ENCODE results near the gene SCO2.

Gene SCO2

GRCh38 chr22:50525104-50525857 lies at the start of gene SCO2:
Gene SCO2, minus strand, starts transcription at chr22:50525598. Its CDS starts 1,187 bp downstream, at chr22:50524411.
- peak; percentile 99 for DNase-seq (ENCODE audit: low spot score)

GRCh38 chr22:50574383-50574755 lies 49.0 kb upstream of the SCO2 start:
- DNase-seq (ENCODE audit: low spot score): no peak

GRCh38 chr22:50573491-50574382 lies 48.3 kb upstream of the SCO2 start:
- DNase-seq (ENCODE audit: low spot score): no peak

- DNase-seq (ENCODE audit: low spot score): no peak
These were observed 47.6 kb upstream of the SCO2 start for GRCh38 chr22:50572965-50573364.

GRCh38 chr22:50571264-50572175 lies 46.1 kb upstream of the SCO2 start:
- DNase-seq (ENCODE audit: low spot score): no peak

- no peak for DNase-seq (ENCODE audit: low spot score)
These were observed 45.5 kb upstream of the SCO2 start for GRCh38 chr22:50570861-50571260.

- DNase-seq (ENCODE audit: low spot score): no peak
These were observed 44.6 kb upstream of the SCO2 start for GRCh38 chr22:50569896-50570535.

GRCh38 chr22:50569041-50569459 lies 43.7 kb upstream of the SCO2 start:
- DNase-seq (ENCODE audit: low spot score): no peak

GRCh38 chr22:50568626-50569025 lies 43.2 kb upstream of the SCO2 start:
- no peak for DNase-seq (ENCODE audit: low spot score)

GRCh38 chr22:50567721-50568252 lies 42.4 kb upstream of the SCO2 start:
- no peak for DNase-seq (ENCODE audit: low spot score)

GRCh38 chr22:50564289-50564688 lies 38.9 kb upstream of the SCO2 start:
- no peak for DNase-seq (ENCODE audit: low spot score)

- no peak for DNase-seq (ENCODE audit: low spot score)
These were observed 38.2 kb upstream of the SCO2 start for GRCh38 chr22:50563413-50564160.

- peak; percentile 97 for DNase-seq (ENCODE audit: low spot score)
These were observed 37.4 kb upstream of the SCO2 start, which contains the start of gene SYCE3 for GRCh38 chr22:50562523-50563412. Gene SYCE3, minus strand, starts transcription at chr22:50562919. Its CDS starts 6,514 bp downstream, at chr22:50556405.

GRCh38 chr22:50561401-50562358 lies 36.3 kb upstream of the SCO2 start:
- DNase-seq (ENCODE audit: low spot score): no peak

GRCh38 chr22:50560034-50560433 lies 34.6 kb upstream of the SCO2 start:
- DNase-seq (ENCODE audit: low spot score): no peak

- DNase-seq (ENCODE audit: low spot score): no peak
These were observed 31.3 kb upstream of the SCO2 start for GRCh38 chr22:50556703-50557102.

- no peak for DNase-seq (ENCODE audit: low spot score)
These were observed 27.9 kb upstream of the SCO2 start for GRCh38 chr22:50553310-50553709.

GRCh38 chr22:50551160-50551752 lies 25.9 kb upstream of the SCO2 start:
- DNase-seq (ENCODE audit: low spot score): no peak
